Breast epithelium (tissue), 3 donors: ENCODE measurements around the gene SCLY.

ENCODE experiments used
- POLR2A ChIP-seq: fragments of 450-650 bp; IDR thresholded peaks from one replicate; pipeline ENCODE4 v1.6.1; 2016; ENCODE audit warnings: antibody characterized with exemption, mild to moderate bottlenecking, moderate library complexity
- POLR2AphosphoS5 ChIP-seq, 3 donors: sonication (generic); formaldehyde crosslinking; IDR thresholded peaks; one replicate each; pipeline ENCODE4 v1.6.1; 2017; ENCODE audit warnings: antibody characterized with exemption in 3 of 3
- TF ChIP-seq, protein P1 (sequence below), 3 donors: fragments of 450-650 bp; IDR thresholded peaks; one replicate each; pipeline ENCODE4 v1.5.1; 2016 to 2017; ENCODE audit warnings: antibody characterized with exemption in 3 of 3, mild to moderate bottlenecking in 3 of 3, moderate library complexity in 3 of 3

DNA sequence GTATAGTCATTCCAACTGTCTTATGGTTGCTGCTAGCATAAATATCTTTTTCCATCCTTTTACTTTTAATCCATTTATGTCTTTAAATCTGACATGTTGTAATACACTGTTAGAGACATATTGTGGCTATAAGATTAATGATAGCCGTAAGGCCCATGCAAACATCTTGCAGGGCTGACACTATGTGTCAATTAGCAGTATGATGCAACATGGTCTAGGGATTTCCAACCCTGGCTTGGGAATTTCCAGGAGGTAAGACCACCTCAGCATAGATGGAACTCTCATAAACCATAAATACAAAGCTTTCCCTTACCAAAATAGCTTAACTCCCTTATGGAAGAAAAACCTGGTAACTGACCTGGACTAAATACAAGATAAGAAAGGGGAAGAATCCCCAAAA is 16.5 kb downstream of the SCLY start:
- TF ChIP-seq, protein P1, sequence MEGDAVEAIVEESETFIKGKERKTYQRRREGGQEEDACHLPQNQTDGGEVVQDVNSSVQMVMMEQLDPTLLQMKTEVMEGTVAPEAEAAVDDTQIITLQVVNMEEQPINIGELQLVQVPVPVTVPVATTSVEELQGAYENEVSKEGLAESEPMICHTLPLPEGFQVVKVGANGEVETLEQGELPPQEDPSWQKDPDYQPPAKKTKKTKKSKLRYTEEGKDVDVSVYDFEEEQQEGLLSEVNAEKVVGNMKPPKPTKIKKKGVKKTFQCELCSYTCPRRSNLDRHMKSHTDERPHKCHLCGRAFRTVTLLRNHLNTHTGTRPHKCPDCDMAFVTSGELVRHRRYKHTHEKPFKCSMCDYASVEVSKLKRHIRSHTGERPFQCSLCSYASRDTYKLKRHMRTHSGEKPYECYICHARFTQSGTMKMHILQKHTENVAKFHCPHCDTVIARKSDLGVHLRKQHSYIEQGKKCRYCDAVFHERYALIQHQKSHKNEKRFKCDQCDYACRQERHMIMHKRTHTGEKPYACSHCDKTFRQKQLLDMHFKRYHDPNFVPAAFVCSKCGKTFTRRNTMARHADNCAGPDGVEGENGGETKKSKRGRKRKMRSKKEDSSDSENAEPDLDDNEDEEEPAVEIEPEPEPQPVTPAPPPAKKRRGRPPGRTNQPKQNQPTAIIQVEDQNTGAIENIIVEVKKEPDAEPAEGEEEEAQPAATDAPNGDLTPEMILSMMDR (IDR thresholded peaks at IDR 0.05) = no peak
- TF ChIP-seq POLR2AphosphoS5 (IDR thresholded peaks at IDR 0.05) (no peak), POLR2A (no peak)
